Central memory CD8-positive, alpha-beta T cell (primary cell): ENCODE measurements around the gene ABCC8.

ENCODE experiments used
- ATAC-seq: fragments of 150-1000 bp; cut with Tn5 transposase; replicated peaks from 2 replicates; pipeline ENCODE4 v1.10.0; 2022; ENCODE audit warnings: mild to moderate bottlenecking, moderate FRiP score, moderate number of reproducible peaks; ENCODE audit not compliant: poor library complexity, severe bottlenecking; ENCODE audit errors: extremely low read depth
- DNase-seq, 2 donors: peaks; one replicate each; pipeline ENCODE4 v3.0.0; 2021; ENCODE audit warnings: low spot score in 2 of 2
- H3K27ac Mint-ChIP-seq: one replicate; pipeline ENCODE4 v1.8.0; 2022; ENCODE audit warnings: low read depth, mild to moderate bottlenecking, moderate library complexity, mixed read lengths
- H3K27me3 Mint-ChIP-seq: one replicate; pipeline ENCODE4 v1.8.0; 2022; ENCODE audit warnings: mixed read lengths
- H3K36me3 Mint-ChIP-seq: one replicate; pipeline ENCODE4 v1.8.0; 2022; ENCODE audit warnings: mild to moderate bottlenecking, moderate library complexity, mixed read lengths; ENCODE audit not compliant: insufficient read depth
- H3K4me1 Mint-ChIP-seq: one replicate; pipeline ENCODE4 v1.8.0; 2022; ENCODE audit warnings: mixed read lengths
- H3K4me3 Mint-ChIP-seq: one replicate; pipeline ENCODE4 v1.8.0; 2022; ENCODE audit warnings: mild to moderate bottlenecking, moderate library complexity, mixed read lengths
- H3K9me3 Mint-ChIP-seq: one replicate; pipeline ENCODE4 v1.8.0; 2022; ENCODE audit warnings: mixed read lengths

ABCC8 gene

DNA sequence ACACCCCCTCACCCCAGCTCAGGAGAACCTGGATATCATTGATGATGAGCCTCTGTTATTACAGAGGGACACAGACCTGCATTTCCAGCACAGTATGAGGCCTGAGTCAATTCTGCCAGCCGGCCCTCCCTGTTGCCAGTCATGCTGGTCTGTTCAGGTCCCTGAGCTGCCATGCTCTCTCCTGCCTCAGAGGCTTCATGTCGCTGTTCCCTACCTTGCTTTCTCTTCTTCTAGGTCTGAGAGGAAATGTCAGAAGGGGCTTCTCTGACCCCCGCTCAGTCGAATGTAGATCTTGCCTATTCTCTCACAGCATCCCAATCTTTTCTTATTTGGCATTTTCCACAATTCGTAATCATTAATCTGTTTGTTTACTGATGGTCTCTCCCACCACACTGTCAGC, 21.8 kb upstream of the ABCC8 start:
- Mint-ChIP-seq H3K9me3 (no peaks in the 10 kb centered on the region), H3K4me3 (no peak overlapping the region), H3K27ac (no peak overlapping the region), H3K27me3 (peaks cover 11% of the 10 kb centered on the region), H3K36me3 (no peaks in the 10 kb centered on the region), H3K4me1 (no peaks in the 10 kb centered on the region)
- ATAC-seq = no peak
- no peak for DNase-seq

DNA sequence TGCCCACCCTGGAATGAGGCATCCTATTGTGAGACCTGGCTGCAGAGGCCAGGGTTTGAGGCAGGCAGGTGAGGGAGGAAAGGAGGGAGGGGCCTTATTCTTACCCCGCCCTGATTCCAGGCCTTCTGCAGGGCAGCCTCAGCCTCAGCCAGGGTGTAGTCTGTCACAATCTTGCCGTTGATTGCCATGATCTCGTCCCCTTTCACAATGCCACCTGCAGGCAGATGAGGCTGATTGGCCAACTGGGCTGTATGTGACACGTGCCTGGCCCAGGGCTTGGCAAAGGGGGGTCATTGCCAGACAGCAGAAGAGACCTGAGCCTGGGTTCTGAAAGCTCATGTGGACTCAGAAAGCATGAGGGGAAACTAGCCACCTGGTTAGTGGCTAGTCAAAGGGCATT, 21.4 kb upstream of the ABCC8 start:
- H3K4me1 Mint-ChIP-seq = no peaks in the 10 kb centered on the region
- no peak overlapping the region for H3K27ac Mint-ChIP-seq
- H3K9me3 Mint-ChIP-seq = no peaks in the 10 kb centered on the region
- no peak for ATAC-seq
- H3K4me3 Mint-ChIP-seq = no peak overlapping the region
- H3K27me3 Mint-ChIP-seq = peaks cover 11% of the 10 kb centered on the region
- H3K36me3 Mint-ChIP-seq = no peaks in the 10 kb centered on the region
- DNase-seq = no peak

DNA sequence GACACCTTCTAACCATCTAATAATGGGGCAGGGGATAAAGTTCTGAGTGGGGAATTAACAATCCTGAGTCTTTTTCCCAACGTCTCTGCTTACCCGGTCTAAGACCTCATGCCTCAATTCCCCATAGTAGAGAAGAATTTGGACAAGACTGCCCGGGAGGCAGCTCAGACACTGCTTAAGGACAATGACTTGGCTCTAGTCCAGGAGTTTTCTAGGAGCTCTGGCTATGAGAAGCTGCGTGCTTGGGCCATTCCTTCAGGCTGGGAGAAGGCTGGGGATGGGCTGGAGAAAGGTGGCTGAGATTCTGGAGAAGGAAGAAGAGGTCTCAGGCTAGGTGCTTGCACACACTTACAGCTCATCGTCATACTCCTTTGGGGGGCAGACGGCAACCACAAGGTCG, 19.8 kb upstream of the ABCC8 start:
- Mint-ChIP-seq H3K4me1 (no peaks in the 10 kb centered on the region), H3K9me3 (no peaks in the 10 kb centered on the region), H3K27me3 (peaks cover 15% of the 10 kb centered on the region), H3K36me3 (no peaks in the 10 kb centered on the region), H3K4me3 (no peak overlapping the region), H3K27ac (no peak overlapping the region)
- no peak for DNase-seq
- ATAC-seq = no peak

DNA sequence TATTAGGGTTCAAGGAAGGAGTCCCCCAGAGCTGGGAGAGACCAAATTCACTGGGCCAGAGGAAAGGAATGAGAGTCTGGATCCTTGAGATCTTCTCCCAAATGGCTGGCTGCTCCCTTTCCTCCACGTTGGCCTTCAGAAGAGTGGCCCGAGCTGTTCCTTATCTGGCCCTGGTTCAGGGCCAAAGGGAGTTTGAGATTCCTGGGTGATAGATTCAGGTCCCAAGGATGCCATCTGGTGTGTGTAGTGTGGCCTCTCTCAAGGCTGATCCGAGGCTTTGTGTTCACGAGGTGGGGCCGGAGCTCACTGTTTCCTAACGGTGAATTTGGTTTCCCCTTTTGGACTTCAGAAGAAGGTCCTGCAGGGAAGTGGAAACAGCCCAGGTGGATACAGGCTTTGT, 17.4 kb upstream of the ABCC8 start:
- Mint-ChIP-seq H3K9me3 (no peaks in the 10 kb centered on the region), H3K4me3 (no peak overlapping the region), H3K4me1 (no peaks in the 10 kb centered on the region), H3K27ac (no peak overlapping the region), H3K27me3 (peaks cover 30% of the 10 kb centered on the region), H3K36me3 (no peaks in the 10 kb centered on the region)
- no peak for ATAC-seq
- DNase-seq = no peak

DNA sequence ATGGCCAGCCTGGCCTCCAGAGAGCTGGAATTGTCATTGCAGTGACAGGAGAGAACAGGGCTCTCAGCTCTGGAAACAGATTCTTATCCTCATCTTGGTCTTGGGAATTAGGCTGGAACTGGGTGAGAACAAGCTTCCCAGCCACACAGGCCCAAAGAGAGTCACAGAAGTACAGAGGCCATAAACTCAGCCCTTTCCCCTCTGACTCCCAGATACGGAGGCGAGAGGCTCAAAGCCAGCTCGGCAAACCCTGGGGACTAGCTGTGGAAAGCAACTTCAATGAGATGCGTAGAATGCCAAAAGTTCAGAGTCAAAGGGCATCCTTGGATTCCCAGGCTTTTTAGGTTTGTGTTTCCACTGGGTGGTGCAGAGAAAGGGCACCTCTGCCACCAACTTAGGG, 14.3 kb upstream of the ABCC8 start:
- Mint-ChIP-seq H3K9me3 (no peaks in the 10 kb centered on the region), H3K27me3 (peaks cover 50% of the 10 kb centered on the region), H3K4me1 (no peaks in the 10 kb centered on the region), H3K27ac (no peak overlapping the region), H3K36me3 (no peaks in the 10 kb centered on the region), H3K4me3 (no peak overlapping the region)
- no peak for DNase-seq
- ATAC-seq = no peak

DNA sequence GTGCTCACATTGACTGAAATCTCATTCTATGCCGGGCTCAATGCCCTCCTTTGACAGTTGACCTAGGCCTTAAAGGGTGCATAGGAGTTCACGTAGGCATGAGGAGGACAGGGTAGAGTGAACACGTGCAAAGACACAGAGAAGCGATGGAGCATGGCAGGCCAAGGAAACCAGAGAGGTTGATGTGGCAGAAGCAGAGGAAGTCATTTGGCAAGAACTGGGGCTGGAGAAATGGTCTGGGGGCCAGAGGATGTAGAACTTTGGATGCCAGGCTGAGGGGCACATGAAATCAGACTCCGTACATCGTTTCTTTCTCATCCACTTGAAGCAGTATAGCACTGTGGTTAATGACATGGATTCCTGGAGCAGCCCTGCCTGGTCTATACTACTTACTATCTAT, 13.6 kb upstream of the ABCC8 start:
- Mint-ChIP-seq H3K27me3 (peaks cover 50% of the 10 kb centered on the region), H3K36me3 (no peaks in the 10 kb centered on the region), H3K4me3 (no peak overlapping the region), H3K4me1 (no peaks in the 10 kb centered on the region), H3K9me3 (no peaks in the 10 kb centered on the region), H3K27ac (no peak overlapping the region)
- ATAC-seq (no peak), DNase-seq (no peak)

DNA sequence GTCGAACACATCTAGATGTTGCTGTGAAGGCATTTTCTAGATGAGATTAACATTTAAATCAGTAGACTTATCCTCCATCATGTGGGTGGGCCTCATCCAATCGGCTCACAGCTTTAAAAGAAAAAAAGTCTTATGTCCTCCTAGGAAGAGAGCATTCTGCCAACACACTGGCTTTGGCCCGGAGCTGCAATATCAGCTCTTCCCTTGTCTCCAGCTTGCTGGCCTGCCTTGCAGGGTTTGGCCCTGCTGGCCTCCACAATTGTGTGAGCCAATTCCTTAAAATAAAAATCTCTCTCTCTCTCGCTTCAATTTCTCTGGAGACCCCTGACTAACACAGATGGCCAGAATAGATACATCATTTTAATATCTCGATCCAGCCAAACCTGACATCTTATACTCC, 13.1 kb upstream of the ABCC8 start:
- Mint-ChIP-seq H3K9me3 (no peaks in the 10 kb centered on the region), H3K27ac (no peak overlapping the region), H3K36me3 (no peaks in the 10 kb centered on the region), H3K4me3 (no peak overlapping the region), H3K27me3 (peaks cover 50% of the 10 kb centered on the region), H3K4me1 (no peaks in the 10 kb centered on the region)
- DNase-seq (no peak), ATAC-seq (no peak)

DNA sequence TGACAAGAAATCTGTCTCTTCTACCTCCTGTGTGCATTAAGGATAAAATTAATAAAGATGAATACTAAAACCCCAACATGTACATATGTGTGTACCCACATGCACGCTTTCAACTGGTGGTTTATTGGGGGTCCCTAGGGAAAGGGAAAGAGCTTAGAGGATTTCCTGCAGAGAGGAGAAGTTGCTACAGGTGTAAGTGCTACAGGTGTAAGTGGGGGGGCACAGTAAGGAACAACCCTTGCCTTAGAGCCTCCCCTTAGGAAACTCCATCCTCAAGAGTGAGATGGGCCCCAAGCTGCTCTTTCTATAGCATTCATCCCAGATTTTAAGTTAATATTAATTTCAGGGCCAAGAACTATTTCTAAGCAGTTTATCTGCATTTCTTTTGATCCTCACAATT, 11.9 kb upstream of the ABCC8 start:
- Mint-ChIP-seq H3K27me3 (peaks cover 57% of the 10 kb centered on the region), H3K27ac (no peak overlapping the region), H3K9me3 (peaks cover 3% of the 10 kb centered on the region), H3K4me1 (no peaks in the 10 kb centered on the region), H3K36me3 (no peaks in the 10 kb centered on the region), H3K4me3 (no peak overlapping the region)
- ATAC-seq (no peak), DNase-seq (no peak)

DNA sequence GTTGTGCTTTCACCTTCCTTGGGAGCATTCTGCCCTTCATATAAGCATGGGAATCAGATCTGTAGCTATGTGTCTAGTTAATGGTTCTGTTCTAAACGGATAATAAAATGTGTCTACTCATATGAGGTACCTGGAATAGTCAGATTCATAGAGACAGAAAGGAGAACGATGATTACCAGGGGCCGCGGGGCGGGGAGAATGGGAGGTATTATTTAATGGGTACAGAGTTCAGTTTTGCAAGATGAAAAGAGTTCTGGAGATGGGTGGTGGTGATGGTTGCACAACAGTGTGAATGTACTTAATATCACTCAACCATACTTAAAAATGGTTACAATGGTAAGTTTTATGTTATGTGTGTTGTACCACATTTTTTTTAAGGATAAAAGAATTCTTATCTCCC, 10.0 kb upstream of the ABCC8 start:
- Mint-ChIP-seq H3K9me3 (peaks cover 5% of the 10 kb centered on the region), H3K27ac (no peak overlapping the region), H3K36me3 (no peaks in the 10 kb centered on the region), H3K4me1 (no peaks in the 10 kb centered on the region), H3K4me3 (no peak overlapping the region), H3K27me3 (peaks cover 57% of the 10 kb centered on the region)
- no peak for DNase-seq
- no peak for ATAC-seq

DNA sequence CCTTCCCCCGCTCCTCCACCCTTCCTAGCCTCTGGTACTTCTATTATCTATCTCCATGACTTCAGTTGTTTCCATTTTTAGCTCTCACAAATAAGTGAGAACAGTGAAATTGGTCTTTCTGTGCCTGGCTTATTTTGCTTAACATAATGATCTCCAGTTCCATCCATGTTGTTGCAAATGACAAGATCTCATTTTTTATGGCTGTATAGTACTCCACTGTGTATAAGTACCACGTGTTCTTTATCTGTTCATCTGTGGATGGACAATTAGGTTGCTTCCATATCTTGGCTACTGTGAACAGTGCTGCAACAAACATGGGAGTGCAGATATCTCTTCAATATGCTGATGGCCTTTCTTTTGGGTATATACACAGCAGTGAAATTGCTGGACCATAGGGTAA, 6.9 kb upstream of the ABCC8 start:
- no peaks in the 10 kb centered on the region for H3K4me1 Mint-ChIP-seq
- DNase-seq (no peak), ATAC-seq (no peak)
- H3K27me3 Mint-ChIP-seq = peaks cover 36% of the 10 kb centered on the region
- H3K4me3 Mint-ChIP-seq = no peak overlapping the region
- H3K27ac Mint-ChIP-seq = no peak overlapping the region
- no peaks in the 10 kb centered on the region for H3K36me3 Mint-ChIP-seq
- H3K9me3 Mint-ChIP-seq = peaks cover 5% of the 10 kb centered on the region

DNA sequence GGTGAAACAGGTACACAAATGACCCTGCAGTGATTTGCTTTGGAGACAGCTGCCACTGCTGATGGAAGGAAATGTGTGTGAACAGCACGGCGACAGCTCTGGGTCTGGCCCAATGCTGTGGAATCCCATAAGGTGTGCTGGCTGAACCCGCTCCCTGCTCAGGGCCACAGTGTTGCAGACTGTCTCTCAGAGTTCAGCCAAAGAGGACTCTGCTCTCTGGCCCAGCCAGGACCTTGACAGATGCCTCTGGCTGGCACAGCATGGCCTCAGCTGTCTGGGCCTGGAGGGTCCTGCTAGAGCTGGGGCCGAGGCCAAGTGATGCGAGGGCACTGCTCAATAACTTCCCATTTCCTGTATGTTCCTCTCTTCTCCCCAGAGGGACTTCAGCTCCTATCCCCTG, 5.3 kb upstream of the ABCC8 start:
- peaks cover 5% of the 10 kb centered on the region for H3K9me3 Mint-ChIP-seq

DNA sequence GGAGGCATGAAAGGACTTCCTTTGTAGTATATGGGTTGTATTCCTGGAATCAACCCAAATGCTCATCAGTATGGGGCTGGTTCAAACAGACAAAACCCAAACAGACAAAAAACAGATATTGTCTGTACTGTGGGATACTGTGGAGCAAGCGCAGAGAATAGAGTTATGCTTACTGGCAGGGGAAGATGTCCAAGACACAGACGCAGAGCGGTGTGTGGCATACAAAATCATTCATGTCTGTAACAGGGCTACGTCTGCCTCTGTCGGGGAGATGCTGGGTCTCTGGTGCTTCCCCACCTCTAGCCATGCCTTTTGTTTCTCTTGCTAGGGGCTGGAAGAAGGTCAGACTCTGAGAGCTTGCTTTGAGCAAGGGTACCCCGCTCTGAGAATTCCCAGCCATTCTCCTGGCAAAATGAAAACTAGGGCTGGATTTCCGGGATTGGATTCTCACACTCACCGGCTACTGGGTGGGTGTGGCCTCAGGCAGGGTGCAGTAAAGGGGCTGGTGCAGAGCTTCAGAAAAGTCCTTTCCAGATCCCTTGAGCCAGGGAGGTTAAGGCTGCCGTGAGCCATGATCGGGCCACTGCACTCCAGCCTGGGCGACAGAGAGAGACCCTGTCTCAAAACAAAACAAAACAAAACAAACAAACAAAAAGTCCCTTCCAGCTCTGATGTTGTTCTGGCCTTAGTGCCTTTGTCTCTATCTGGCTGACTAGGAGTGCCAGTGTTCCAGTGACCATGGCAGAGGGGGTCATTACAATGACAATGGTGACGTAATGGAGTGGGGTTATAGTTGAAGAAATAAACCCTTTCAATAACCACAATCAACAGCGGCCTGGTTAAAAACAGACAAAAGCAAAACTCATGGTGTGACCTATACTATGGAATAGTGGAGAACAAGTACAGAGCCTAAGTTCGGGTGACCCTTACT, 2.9 kb upstream of the ABCC8 start:
- Mint-ChIP-seq H3K36me3 (no peaks in the 10 kb centered on the region), H3K9me3 (peaks cover 5% of the 10 kb centered on the region), H3K4me3 (no peak overlapping the region), H3K27me3 (peaks cover 58% of the 10 kb centered on the region), H3K4me1 (no peaks in the 10 kb centered on the region), H3K27ac (no peak overlapping the region)
- ATAC-seq = no peak
- no peak for DNase-seq

More for the DNA sequence above, 5.3 kb upstream of the ABCC8 start:
- no peaks in the 10 kb centered on the region for H3K4me1 Mint-ChIP-seq
- H3K36me3 Mint-ChIP-seq = no peaks in the 10 kb centered on the region
- no peak overlapping the region for H3K4me3 Mint-ChIP-seq
- peaks cover 34% of the 10 kb centered on the region for H3K27me3 Mint-ChIP-seq
- no peak for ATAC-seq
- H3K27ac Mint-ChIP-seq = no peak overlapping the region
- DNase-seq = no peak

DNA sequence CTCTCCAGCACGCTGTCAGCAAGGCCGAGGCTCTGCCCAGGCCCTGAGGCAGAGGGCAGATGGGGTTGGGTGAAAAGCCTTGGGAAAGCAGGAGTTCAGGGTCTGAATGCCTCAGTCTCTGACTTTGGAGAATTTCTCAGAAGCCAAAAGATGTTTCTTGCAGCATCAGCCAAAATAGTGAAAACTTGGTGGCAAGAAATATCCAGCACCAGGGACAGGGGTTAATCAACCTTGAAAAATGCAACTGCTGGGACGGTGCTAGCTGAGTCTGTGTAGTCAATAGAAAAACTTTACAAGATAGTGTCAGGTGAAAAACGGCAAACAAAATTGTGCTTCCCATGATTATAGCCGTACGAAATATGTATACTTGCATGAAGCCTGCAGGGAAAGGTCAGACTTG, 1.4 kb upstream of the ABCC8 start:
- H3K36me3 Mint-ChIP-seq = no peaks in the 10 kb centered on the region
- ATAC-seq = no peak
- no peaks in the 10 kb centered on the region for H3K9me3 Mint-ChIP-seq
- no peak overlapping the region for H3K27ac Mint-ChIP-seq
- no peak for DNase-seq
- H3K27me3 Mint-ChIP-seq = peaks cover 62% of the 10 kb centered on the region
- no peak overlapping the region for H3K4me3 Mint-ChIP-seq
- no peaks in the 10 kb centered on the region for H3K4me1 Mint-ChIP-seq
